Mesothelial cell of epicardium (in vitro differentiated cells): ENCODE results near the gene CHFR. TPM values are rescaled to one million over a fixed set of nuclear protein-coding genes. Genes with fewer than 3 reads are reported as not detected.

ENCODE experiments used
- DNase-seq, 2 experiments: peaks; one replicate each; pipeline ENCODE4 v3.0.0; 2021; ENCODE audit warnings: low spot score in 2 of 2; ENCODE audit not compliant: unreplicated experiment in 2 of 2
- H3K27ac Mint-ChIP-seq: 2 replicates; pipeline ENCODE4 v1.8.0; 2021; ENCODE audit warnings: mixed read lengths
- H3K27me3 Mint-ChIP-seq: 2 replicates; pipeline ENCODE4 v1.8.0; 2021; ENCODE audit warnings: low read depth, mixed read lengths
- H3K36me3 Mint-ChIP-seq: 2 replicates; pipeline ENCODE4 v1.8.0; 2021; ENCODE audit warnings: mixed read lengths
- H3K4me1 Mint-ChIP-seq: 2 replicates; pipeline ENCODE4 v1.8.0; 2021; ENCODE audit warnings: mixed read lengths
- H3K4me3 Mint-ChIP-seq: 2 replicates; pipeline ENCODE4 v1.8.0; 2021; ENCODE audit warnings: mild to moderate bottlenecking, moderate library complexity, mixed read lengths
- H3K9me3 Mint-ChIP-seq: 2 replicates; pipeline ENCODE4 v1.8.0; 2021; ENCODE audit warnings: mixed read lengths
- CTCF ChIP-seq: fragments of 200-600 bp; sonication (generic); IDR thresholded peaks from one replicate; pipeline ENCODE4 v1.5.0; 2021; ENCODE audit warnings: antibody characterized with exemption; ENCODE audit not compliant: unreplicated experiment
- total RNA-seq: library from RNA; stranded (reverse); gene quantifications from 3 replicates; pipeline ENCODE4 v1.2.1, GENCODE V29; 2021

The CHFR gene
- total RNA-seq, 1 donor from 2014 or later = 47.7 TPM

- Mint-ChIP-seq H3K4me1 (peaks cover 20% of the 10 kb centered on the region), H3K27me3 (no peaks in the 10 kb centered on the region), H3K27ac (peak overlapping the region; percentile 95), H3K36me3 (peaks cover 12% of the 10 kb centered on the region), H3K4me3 (peak overlapping the region; percentile 91), H3K9me3 (no peaks in the 10 kb centered on the region)
- no peak for TF ChIP-seq CTCF
- no peak for DNase-seq
Observed at GRCh38 chr12:132827763-132828703, 59.4 kb downstream of the CHFR start.

DNA sequence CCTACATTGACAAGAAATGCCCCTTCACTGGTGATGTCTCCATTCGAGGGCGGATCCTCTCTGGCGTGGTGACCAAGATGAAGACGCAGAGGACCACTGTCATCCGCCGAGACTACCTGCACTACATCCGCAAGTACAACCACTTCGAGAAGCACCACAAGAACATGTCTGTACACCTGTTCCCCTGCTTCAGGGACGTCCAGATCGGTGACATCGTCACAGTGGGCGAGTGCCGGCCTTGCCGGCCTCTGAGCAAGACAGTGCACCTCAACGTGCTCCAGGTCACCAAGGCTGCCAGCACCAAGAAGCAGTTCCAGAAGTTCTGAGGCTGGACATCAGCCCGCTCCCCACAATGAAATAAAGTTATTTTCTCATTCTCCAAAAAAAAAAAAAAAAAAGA, 61.5 kb downstream of the CHFR start:
- Mint-ChIP-seq H3K27ac (no peak overlapping the region), H3K9me3 (no peaks in the 10 kb centered on the region), H3K4me3 (peak overlapping the region; percentile 91), H3K4me1 (peaks cover 20% of the 10 kb centered on the region), H3K36me3 (peaks cover 12% of the 10 kb centered on the region), H3K27me3 (no peaks in the 10 kb centered on the region)
- TF ChIP-seq CTCF = no peak
- no peak for DNase-seq

- Mint-ChIP-seq H3K4me3 (no peak overlapping the region), H3K27me3 (no peaks in the 10 kb centered on the region), H3K27ac (no peak overlapping the region), H3K4me1 (peaks cover 20% of the 10 kb centered on the region), H3K36me3 (peaks cover 12% of the 10 kb centered on the region), H3K9me3 (no peaks in the 10 kb centered on the region)
- TF ChIP-seq CTCF = no peak
- no peak for DNase-seq
Observed at GRCh38 chr12:132825089-132825488, 62.3 kb downstream of the CHFR start.

GRCh38 chr12:132824053-132824452, 63.4 kb downstream of the CHFR start:
- TF ChIP-seq CTCF = no peak
- Mint-ChIP-seq H3K4me1 (peaks cover 17% of the 10 kb centered on the region), H3K27ac (no peak overlapping the region), H3K36me3 (peaks cover 9% of the 10 kb centered on the region), H3K4me3 (no peak overlapping the region), H3K9me3 (no peaks in the 10 kb centered on the region), H3K27me3 (no peaks in the 10 kb centered on the region)
- no peak for DNase-seq

DNA sequence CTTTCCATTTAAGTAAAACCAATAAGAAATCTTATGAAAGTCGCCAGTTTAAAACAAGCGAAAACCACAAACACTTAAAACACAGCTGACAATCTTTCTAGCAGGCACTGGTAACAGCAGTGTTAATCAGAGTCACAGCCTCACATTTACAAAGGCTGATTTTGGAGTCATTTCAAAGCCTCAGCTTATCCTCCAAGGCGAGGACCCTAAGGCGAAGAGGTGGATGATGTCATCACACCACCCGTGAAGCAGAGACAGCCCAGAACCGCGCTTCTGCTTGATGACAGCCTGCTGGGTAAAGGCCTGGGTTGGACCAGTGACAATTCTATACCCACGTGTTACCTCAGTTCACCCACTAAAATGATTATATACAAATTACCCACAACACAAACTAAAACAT, 68.8 kb downstream of the CHFR start:
- TF ChIP-seq CTCF = no peak
- Mint-ChIP-seq H3K9me3 (no peaks in the 10 kb centered on the region), H3K27me3 (no peaks in the 10 kb centered on the region), H3K4me3 (no peak overlapping the region), H3K36me3 (peaks cover 15% of the 10 kb centered on the region), H3K27ac (no peak overlapping the region), H3K4me1 (no peaks in the 10 kb centered on the region)
- DNase-seq = no peak
